ENCODE measurements around the gene DRICH1. TPM values are rescaled to one million over a fixed set of nuclear protein-coding genes. Genes with fewer than 3 reads are reported as not detected.
"Not testable (repeated sequence)": the region's sequence is repeated elsewhere in the genome, so short reads cannot be mapped to it uniquely, and the experiment has no call there.

DRICH1 gene
- total RNA-seq, 1 donor from 2014 or later, result not detected

GRCh38 chr22:23638611-23639010 is 6.5 kb upstream of the DRICH1 start:
- H3K27me3 Mint-ChIP-seq (ENCODE audit: unreplicated experiment), result peaks cover 13% of the 10 kb centered on the region
- H3K36me3 Mint-ChIP-seq (ENCODE audit: low read depth, unreplicated experiment), result peaks cover 16% of the 10 kb centered on the region
- H3K9me3 Mint-ChIP-seq (ENCODE audit: unreplicated experiment), result no peaks in the 10 kb centered on the region
- no peaks in the 10 kb centered on the region for H3K4me1 Mint-ChIP-seq (ENCODE audit: unreplicated experiment)
- H3K27ac Mint-ChIP-seq (ENCODE audit: unreplicated experiment), result no peak overlapping the region
- TF ChIP-seq CTCF (IDR thresholded peaks at IDR 0.05; ENCODE audit: unreplicated experiment), result no peak
- H3K4me3 Mint-ChIP-seq (ENCODE audit: unreplicated experiment), result no peak overlapping the region
- DNase-seq (ENCODE audit: low spot score), result no peak

GRCh38 chr22:23635291-23635690 is 3.2 kb upstream of the DRICH1 start:
- not testable (repeated sequence) for DNase-seq (ENCODE audit: low spot score); H3K36me3 Mint-ChIP-seq (ENCODE audit: low read depth, unreplicated experiment); H3K4me1 Mint-ChIP-seq (ENCODE audit: unreplicated experiment); H3K27ac Mint-ChIP-seq (ENCODE audit: unreplicated experiment); H3K9me3 Mint-ChIP-seq (ENCODE audit: unreplicated experiment); H3K27me3 Mint-ChIP-seq (ENCODE audit: unreplicated experiment); H3K4me3 Mint-ChIP-seq (ENCODE audit: unreplicated experiment)

- H3K9me3 Mint-ChIP-seq (ENCODE audit: unreplicated experiment); H3K4me1 Mint-ChIP-seq (ENCODE audit: unreplicated experiment); H3K36me3 Mint-ChIP-seq (ENCODE audit: low read depth, unreplicated experiment); H3K4me3 Mint-ChIP-seq (ENCODE audit: unreplicated experiment); H3K27ac Mint-ChIP-seq (ENCODE audit: unreplicated experiment); H3K27me3 Mint-ChIP-seq (ENCODE audit: unreplicated experiment); DNase-seq (ENCODE audit: low spot score): not testable (repeated sequence)
Measured at GRCh38 chr22:23628056-23628743, 3.9 kb downstream of the DRICH1 start.

- DNase-seq (ENCODE audit: low spot score), result peak; percentile 51
- not testable (repeated sequence) for H3K9me3 Mint-ChIP-seq (ENCODE audit: unreplicated experiment); H3K4me1 Mint-ChIP-seq (ENCODE audit: unreplicated experiment); H3K36me3 Mint-ChIP-seq (ENCODE audit: low read depth, unreplicated experiment); H3K4me3 Mint-ChIP-seq (ENCODE audit: unreplicated experiment); H3K27ac Mint-ChIP-seq (ENCODE audit: unreplicated experiment); H3K27me3 Mint-ChIP-seq (ENCODE audit: unreplicated experiment)
Measured at GRCh38 chr22:23627401-23628055, 4.6 kb downstream of the DRICH1 start.

GRCh38 chr22:23626286-23626975 is 5.7 kb downstream of the DRICH1 start:
- H3K27ac Mint-ChIP-seq (ENCODE audit: unreplicated experiment), result no peak overlapping the region
- no peaks in the 10 kb centered on the region for H3K9me3 Mint-ChIP-seq (ENCODE audit: unreplicated experiment)
- no peak for DNase-seq (ENCODE audit: low spot score)
- H3K27me3 Mint-ChIP-seq (ENCODE audit: unreplicated experiment), result peaks cover 2% of the 10 kb centered on the region
- no peaks in the 10 kb centered on the region for H3K36me3 Mint-ChIP-seq (ENCODE audit: low read depth, unreplicated experiment)
- TF ChIP-seq CTCF (IDR thresholded peaks at IDR 0.05; ENCODE audit: unreplicated experiment), result no peak
- H3K4me1 Mint-ChIP-seq (ENCODE audit: unreplicated experiment), result no peaks in the 10 kb centered on the region
- H3K4me3 Mint-ChIP-seq (ENCODE audit: unreplicated experiment), result no peak overlapping the region

- Mint-ChIP-seq H3K27ac (ENCODE audit: unreplicated experiment) (no peak overlapping the region), H3K4me1 (ENCODE audit: unreplicated experiment) (no peaks in the 10 kb centered on the region), H3K4me3 (ENCODE audit: unreplicated experiment) (no peak overlapping the region), H3K27me3 (ENCODE audit: unreplicated experiment) (peaks cover 2% of the 10 kb centered on the region), H3K9me3 (ENCODE audit: unreplicated experiment) (no peaks in the 10 kb centered on the region), H3K36me3 (ENCODE audit: low read depth, unreplicated experiment) (no peaks in the 10 kb centered on the region)
- DNase-seq (ENCODE audit: low spot score), result no peak
- no peak for TF ChIP-seq CTCF (IDR thresholded peaks at IDR 0.05; ENCODE audit: unreplicated experiment)
Measured at GRCh38 chr22:23622634-23623033, 9.5 kb downstream of the DRICH1 start.

- not testable (repeated sequence) for H3K36me3 Mint-ChIP-seq (ENCODE audit: low read depth, unreplicated experiment); DNase-seq (ENCODE audit: low spot score); H3K27ac Mint-ChIP-seq (ENCODE audit: unreplicated experiment); H3K4me1 Mint-ChIP-seq (ENCODE audit: unreplicated experiment); H3K4me3 Mint-ChIP-seq (ENCODE audit: unreplicated experiment); H3K27me3 Mint-ChIP-seq (ENCODE audit: unreplicated experiment); H3K9me3 Mint-ChIP-seq (ENCODE audit: unreplicated experiment)
Measured at GRCh38 chr22:23621916-23622315, 10.2 kb downstream of the DRICH1 start.

All from endothelial cell (in vitro differentiated cells).